ENCODE results near the gene TBC1D22B.
"Not testable (repeated sequence)": the region's sequence is repeated elsewhere in the genome, so short reads cannot be mapped to it uniquely, and the experiment has no call there.

TBC1D22B gene

GRCh38 chr6:37265860-37266259 lies 8.3 kb downstream of the TBC1D22B start:
- no peak for DNase-seq (ENCODE audit: low read depth in 2 of 2)

- DNase-seq (ENCODE audit: low read depth in 2 of 2): no peak
Observed at GRCh38 chr6:37269105-37269504, 11.5 kb downstream of the TBC1D22B start.

- no peak for DNase-seq (ENCODE audit: low read depth in 2 of 2)
Observed at GRCh38 chr6:37272834-37273566, 15.4 kb downstream of the TBC1D22B start.

- DNase-seq (ENCODE audit: low read depth in 2 of 2): no peak
Observed at GRCh38 chr6:37273690-37274089, 16.1 kb downstream of the TBC1D22B start.

- DNase-seq (ENCODE audit: low read depth in 2 of 2): no peak
Observed at GRCh38 chr6:37275350-37275749, 17.8 kb downstream of the TBC1D22B start.

- DNase-seq (ENCODE audit: low read depth in 2 of 2): no peak
Observed at GRCh38 chr6:37277001-37277409, 19.4 kb downstream of the TBC1D22B start.

- no peak for DNase-seq (ENCODE audit: low read depth in 2 of 2)
Observed at GRCh38 chr6:37279366-37280134, 22.0 kb downstream of the TBC1D22B start.

- no peak for DNase-seq (ENCODE audit: low read depth in 2 of 2)
Observed at GRCh38 chr6:37280162-37280887, 22.8 kb downstream of the TBC1D22B start.

- no peak for DNase-seq (ENCODE audit: low read depth in 2 of 2)
Observed at GRCh38 chr6:37282371-37282770, 24.8 kb downstream of the TBC1D22B start.

- no peak for DNase-seq (ENCODE audit: low read depth in 2 of 2)
Observed at GRCh38 chr6:37283268-37283667, 25.7 kb downstream of the TBC1D22B start.

- DNase-seq (ENCODE audit: low read depth in 2 of 2): no peak
Observed at GRCh38 chr6:37283671-37284151, 26.1 kb downstream of the TBC1D22B start.

- no peak for DNase-seq (ENCODE audit: low read depth in 2 of 2)
Observed at GRCh38 chr6:37284781-37285180, 27.2 kb downstream of the TBC1D22B start.

- DNase-seq (ENCODE audit: low read depth in 2 of 2): no peak
Observed at GRCh38 chr6:37285861-37286311, 28.3 kb downstream of the TBC1D22B start.

- DNase-seq (ENCODE audit: low read depth in 2 of 2): no peak
Observed at GRCh38 chr6:37287519-37288157, 30.1 kb downstream of the TBC1D22B start.

GRCh38 chr6:37288247-37288646 lies 30.7 kb downstream of the TBC1D22B start:
- no peak for DNase-seq (ENCODE audit: low read depth in 2 of 2)

- DNase-seq (ENCODE audit: low read depth in 2 of 2): no peak
Observed at GRCh38 chr6:37289931-37290330, 32.4 kb downstream of the TBC1D22B start.

- DNase-seq (ENCODE audit: low read depth in 2 of 2): no peak
Observed at GRCh38 chr6:37293426-37293825, 35.9 kb downstream of the TBC1D22B start.

GRCh38 chr6:37297637-37298036 lies 40.1 kb downstream of the TBC1D22B start:
- not testable (repeated sequence) for DNase-seq (ENCODE audit: low read depth in 2 of 2)

GRCh38 chr6:37298958-37299357 lies 41.4 kb downstream of the TBC1D22B start:
- DNase-seq (ENCODE audit: low read depth in 2 of 2): no peak

- no peak for DNase-seq (ENCODE audit: low read depth in 2 of 2)
Observed at GRCh38 chr6:37299990-37300389, 42.4 kb downstream of the TBC1D22B start.

- no peak for DNase-seq (ENCODE audit: low read depth in 2 of 2)
Observed at GRCh38 chr6:37302086-37302686, 44.6 kb downstream of the TBC1D22B start.

Measured in stimulated activated CD4-positive, alpha-beta T cell treated with anti-CD3 and anti-CD28 coated beads, Interleukin-1b, Interleukin-23, amount 100 ng/mL, for 4 hours (primary cell).